K562 (cell line): ENCODE results near the gene TBX1.

Experiments used
- CTCF ChIP-seq, 3 experiments: IDR thresholded peaks in 2 of 3; conservative IDR thresholded peaks in 1 of 3; 2 replicates each; pipeline ENCODE4 v1.5.1; 2011 to 2012; ENCODE audit warnings: low read length in 3 of 3, mild to moderate bottlenecking in 3 of 3, control low read depth in 2 of 3, improper control_type of control experiment in 1 of 3, inconsistent platforms in 1 of 3, low read depth in 1 of 3, mixed read lengths in 1 of 3, moderate library complexity in 1 of 3; ENCODE audit not compliant: insufficient read depth in 2 of 3
- L3MBTL2 ChIP-seq: fragments of 450-650 bp; IDR thresholded peaks from 2 replicates; pipeline ENCODE4 v1.6.1; 2016; ENCODE audit warnings: mild to moderate bottlenecking, moderate library complexity
- POLR2AphosphoS5 ChIP-seq: IDR thresholded peaks from 2 replicates; pipeline ENCODE4 v1.6.1; 2011; ENCODE audit warnings: mild to moderate bottlenecking, low read depth, low read length, moderate library complexity; ENCODE audit not compliant: control insufficient read depth, insufficient read depth
- ZNF780A ChIP-seq: fragments of 250-450 bp; sonication (Bioruptor Pico); IDR thresholded peaks from 2 replicates; pipeline ENCODE4 v1.5.0; 2021; ENCODE audit warnings: mild to moderate bottlenecking

- TF ChIP-seq ZNF780A (CRISPR knock-in tag) (no peak), POLR2AphosphoS5 (no peak), CTCF (IDR thresholded peaks at IDR 0.05 in 2 of 3, conservative IDR thresholded peaks at IDR 0.05 in 1 of 3; ENCODE audit: insufficient read depth in 2 of 3, low read depth in 1 of 3, low read length in 3 of 3) (no peak), L3MBTL2 (no peak)
Measured at GRCh38 chr22:19789406-19789805, 28.8 kb downstream of the TBX1 start.
